Activated effector memory CD4-positive, alpha-beta T cell treated with Interleukin-2 at 50 U/mL for 16 hours (primary cell): ENCODE data around the gene PTPN23.
"Not testable (repeated sequence)": the region's sequence is repeated elsewhere in the genome, so short reads cannot be mapped to it uniquely, and the experiment has no call there.

ENCODE experiments used
- DNase-seq: peaks from one replicate; pipeline ENCODE4 v3.0.0-alpha.2; 2020

The PTPN23 gene

GRCh38 chr3:47452453-47453215 is 71.8 kb downstream of the PTPN23 start:
- DNase-seq = no peak

GRCh38 chr3:47455806-47456452 is 75.1 kb downstream of the PTPN23 start:
- no peak for DNase-seq

GRCh38 chr3:47456984-47457383 is 76.2 kb downstream of the PTPN23 start:
- no peak for DNase-seq

GRCh38 chr3:47459534-47460085 is 78.8 kb downstream of the PTPN23 start:
- not testable (repeated sequence) for DNase-seq
